22Rv1 (cell line): ENCODE results near the gene LRMDA.

ENCODE experiments used
- ZFX ChIP-seq: fragments of 450-650 bp; IDR thresholded peaks from 2 replicates; pipeline ENCODE4 v1.6.1; 2017; ENCODE audit warnings: antibody characterized with exemption, borderline replicate concordance
- TF ChIP-seq, protein P1 (sequence below): fragments of 450-650 bp; IDR thresholded peaks from 2 replicates; pipeline ENCODE4 v1.5.1; 2017; ENCODE audit warnings: mild to moderate bottlenecking

GRCh38 chr10:75464478-75465449 is 33.3 kb downstream of the LRMDA start:
- TF ChIP-seq, protein P1, sequence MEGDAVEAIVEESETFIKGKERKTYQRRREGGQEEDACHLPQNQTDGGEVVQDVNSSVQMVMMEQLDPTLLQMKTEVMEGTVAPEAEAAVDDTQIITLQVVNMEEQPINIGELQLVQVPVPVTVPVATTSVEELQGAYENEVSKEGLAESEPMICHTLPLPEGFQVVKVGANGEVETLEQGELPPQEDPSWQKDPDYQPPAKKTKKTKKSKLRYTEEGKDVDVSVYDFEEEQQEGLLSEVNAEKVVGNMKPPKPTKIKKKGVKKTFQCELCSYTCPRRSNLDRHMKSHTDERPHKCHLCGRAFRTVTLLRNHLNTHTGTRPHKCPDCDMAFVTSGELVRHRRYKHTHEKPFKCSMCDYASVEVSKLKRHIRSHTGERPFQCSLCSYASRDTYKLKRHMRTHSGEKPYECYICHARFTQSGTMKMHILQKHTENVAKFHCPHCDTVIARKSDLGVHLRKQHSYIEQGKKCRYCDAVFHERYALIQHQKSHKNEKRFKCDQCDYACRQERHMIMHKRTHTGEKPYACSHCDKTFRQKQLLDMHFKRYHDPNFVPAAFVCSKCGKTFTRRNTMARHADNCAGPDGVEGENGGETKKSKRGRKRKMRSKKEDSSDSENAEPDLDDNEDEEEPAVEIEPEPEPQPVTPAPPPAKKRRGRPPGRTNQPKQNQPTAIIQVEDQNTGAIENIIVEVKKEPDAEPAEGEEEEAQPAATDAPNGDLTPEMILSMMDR, result no peak
- no peak for TF ChIP-seq ZFX
